ENCODE measurements around the gene PRR36.
"Not testable (repeated sequence)": the region's sequence is repeated elsewhere in the genome, so short reads cannot be mapped to it uniquely, and the experiment has no call there.

The PRR36 gene

DNA sequence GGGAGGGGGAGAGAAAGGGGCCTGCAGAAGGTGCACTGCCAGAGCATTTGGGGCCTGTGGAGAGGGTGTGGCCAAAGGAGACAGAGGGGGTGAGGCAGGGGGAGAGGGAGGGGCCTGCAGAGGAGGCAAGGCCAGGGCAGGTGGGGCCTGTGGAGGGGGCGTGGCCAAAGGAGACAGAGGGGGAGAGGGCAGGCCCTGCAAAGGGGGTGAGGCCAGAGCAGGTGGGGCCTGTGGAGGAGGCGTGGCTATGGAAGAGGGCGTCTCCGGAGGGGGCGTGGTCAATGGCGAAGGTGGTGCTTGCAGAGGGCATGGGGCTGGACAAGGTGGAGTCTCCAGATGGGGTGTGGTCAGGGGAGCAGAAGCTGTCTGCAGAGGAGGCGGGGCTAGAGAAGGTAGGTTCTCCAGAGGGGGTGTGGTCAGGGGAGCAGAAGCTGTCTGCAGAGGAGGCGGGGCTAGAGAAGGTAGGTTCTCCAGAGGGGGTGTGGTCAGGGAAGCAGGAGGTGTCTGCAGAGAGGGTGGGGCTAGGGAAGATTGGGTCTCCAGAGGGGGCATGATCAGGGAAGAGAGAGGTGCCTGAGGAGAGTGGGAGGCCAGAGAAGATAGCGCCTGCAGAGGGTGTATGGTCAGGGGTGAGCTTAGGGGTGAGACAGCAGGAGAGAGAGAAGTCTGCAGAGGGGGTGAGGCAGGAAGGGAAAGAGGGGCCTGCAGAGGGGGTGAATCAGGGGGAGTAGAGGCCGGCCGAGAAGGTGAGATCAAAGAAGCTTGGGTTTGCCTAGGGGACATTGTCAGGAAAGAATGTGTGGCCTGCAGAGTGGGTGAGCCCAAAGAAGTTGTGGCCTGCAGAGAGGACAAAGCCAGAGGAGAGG lies 3.4 kb downstream of the PRR36 start:
- DNase-seq, result no peak

DNA sequence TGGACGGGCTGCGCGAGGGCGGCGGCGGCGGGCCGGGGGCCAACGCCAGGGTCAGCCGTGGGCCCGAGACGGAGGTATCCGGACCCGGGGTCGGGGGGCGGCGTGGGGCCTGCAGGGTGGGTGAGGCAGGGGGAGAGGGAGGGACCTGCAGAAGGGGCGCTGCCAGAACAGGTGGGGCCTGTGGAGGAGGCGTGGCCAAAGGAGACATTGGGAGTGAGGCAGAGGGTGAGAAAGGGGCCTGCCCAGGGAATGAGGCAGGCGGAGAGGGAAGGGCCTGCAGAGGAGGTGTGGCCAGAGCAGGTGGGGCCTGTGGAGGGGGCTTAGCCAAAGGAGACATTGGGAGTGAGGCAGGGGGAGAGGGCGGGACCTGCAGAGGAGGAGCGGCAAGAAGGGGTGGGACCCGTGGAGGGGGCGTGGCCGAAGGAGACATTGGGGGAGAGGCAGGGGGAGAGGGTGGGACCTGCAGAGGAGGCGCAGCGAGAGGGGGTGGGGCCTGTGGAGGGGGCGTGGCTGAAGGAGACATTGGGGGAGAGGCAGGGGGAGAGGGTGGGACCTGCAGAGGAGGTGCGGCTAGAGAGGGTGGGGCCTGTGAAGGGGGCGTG lies 4.2 kb downstream of the PRR36 start:
- DNase-seq, result no peak

DNA sequence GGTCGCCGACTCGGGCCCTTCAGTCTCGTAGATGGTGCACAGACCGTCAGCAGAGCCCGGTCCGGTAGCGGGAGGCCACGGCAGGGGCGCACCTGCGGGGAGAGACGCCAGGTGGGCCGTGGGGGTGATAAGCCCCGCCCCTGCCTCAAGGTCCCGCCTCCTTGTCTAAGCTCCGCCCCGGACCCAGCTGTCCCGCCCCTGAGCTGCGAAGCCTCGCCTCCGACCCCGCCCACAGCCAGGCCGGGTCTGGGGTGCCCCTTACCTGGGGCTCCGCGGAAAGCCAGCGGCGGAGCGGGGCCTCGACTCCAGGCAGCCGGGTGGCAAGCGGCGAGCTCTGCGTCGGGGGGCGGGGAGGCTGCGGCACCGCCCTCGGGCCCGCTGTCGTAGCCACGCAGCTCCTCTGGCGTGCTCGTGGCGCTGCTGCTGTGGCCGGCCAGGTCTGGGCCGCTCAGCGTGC lies 4.7 kb downstream of the PRR36 start:
- DNase-seq, result no peak

DNA sequence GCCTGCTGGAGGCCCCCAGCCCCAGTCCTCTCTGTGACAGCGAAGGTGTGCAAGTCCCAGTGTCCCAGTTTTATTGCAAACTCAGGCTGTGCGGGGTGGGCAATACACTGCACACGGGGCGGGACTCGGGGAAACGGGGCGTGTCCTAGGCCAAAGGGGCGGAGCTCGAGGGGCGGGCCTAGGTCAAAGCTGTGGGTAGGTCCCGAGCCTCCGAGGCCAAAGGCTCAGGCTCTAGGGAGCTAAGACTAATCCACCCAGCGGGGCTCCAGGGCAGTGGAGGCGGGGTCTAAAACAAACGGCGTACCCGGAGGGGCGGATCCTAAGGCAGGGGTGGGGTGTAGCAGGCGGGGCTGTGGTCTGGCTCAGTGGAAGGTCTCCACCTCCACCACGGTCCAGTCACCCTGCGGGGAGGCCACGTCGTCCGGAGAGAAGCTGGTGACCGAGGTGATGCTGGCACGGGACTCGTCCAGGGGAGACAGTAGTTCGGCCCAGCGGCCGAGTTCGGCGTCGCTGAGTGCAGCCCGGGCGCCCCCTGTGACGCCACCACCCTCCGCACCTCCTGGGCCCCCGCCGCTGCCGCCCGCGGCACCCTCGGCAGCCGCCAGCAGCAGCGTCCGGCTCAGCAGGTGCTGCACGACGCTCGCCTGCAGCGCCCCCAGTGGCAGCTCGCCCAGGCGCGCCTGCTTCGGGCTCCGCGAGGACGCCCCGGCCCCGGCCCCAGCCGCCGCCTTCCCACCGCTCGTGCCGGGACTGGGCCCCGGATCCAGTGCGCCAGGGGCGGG lies 5.3 kb downstream of the PRR36 start:
- DNase-seq, result no peak

DNA sequence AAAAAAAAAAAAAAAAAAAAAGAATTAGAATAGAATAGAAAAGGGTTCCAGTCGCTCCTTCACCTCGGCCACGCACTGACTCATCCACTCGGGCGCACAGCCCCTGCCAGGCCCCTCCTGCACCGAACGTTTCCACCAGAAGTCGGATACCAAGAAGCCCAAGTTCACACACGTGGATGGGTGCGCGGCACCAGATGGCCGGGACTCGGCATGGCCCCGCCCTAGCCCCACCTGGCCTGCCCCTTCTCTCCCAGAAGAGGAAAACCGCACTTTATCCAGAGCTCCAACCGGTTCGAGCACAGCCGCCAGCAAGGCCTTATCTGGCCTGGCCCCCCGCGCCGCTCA lies 5.9 kb downstream of the PRR36 start:
- DNase-seq, result no peak

DNA sequence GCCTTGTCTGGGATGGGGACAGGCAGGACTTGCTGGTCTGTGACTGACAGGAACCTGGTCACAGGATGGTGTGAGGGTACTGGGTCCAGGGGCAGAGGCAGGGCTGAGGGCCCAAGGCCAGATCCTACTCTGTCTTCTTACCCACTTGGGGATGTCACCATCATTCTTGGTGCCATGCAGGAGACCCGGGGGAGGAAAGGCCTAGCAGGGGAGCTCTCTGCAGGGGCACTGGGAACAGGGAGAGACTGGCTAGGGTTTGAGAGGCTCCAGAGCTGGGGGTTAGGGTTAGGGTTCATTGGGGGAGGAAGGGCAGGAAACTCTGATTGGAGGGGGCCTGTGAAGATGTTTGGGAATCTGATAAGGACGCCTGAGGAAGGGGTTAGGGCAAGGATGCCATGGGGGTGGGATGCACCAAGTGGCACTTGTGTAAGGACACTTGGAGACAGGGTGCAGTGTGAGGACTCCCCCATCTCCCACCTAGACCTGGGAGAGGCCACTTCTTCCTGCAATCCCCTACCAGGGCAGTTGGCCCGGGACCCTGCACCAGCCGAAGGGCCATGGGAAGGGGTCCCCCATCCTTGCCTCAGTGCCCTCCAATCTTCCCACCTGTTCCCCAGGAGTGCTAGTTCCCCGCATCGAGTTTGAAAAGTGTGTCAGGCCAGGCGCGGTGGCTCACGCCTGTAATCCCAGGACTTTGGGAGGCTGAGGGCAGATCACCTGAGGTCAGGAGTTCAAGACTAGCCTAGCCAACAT lies 6.9 kb downstream of the PRR36 start:
- DNase-seq, result no peak

DNA sequence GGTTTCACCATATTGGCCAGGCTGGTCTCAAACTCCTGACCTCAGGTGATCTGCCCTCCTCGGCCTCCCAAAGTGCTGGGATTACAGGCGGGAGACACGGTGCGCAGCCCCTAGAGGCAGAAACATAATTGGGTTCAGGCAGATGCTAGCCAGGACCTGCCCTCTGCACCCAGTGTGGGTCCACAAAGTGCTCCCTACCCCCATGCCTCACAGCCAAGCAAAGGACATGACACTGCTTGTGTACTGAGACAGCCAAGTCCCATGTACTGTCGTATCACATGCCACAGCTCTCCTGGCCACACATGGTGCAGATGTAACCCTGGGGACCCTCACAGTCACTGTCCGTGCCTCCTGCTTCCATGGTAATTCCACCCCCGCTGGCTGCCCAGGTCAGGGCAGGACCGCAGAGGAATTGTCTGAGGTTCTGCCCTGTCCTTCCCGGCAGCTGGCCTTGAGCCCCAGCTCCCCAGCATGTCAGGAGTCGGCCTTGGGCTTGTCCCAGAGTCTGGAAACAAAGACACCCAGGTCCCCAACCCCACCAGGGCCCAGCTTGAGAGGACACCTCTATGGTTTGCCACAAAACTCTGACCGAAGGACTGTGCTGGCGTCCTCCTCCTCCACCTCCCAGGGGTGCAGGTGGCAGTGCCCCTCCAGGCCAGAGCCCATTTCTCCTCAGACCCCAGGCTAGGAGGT lies 7.6 kb downstream of the PRR36 start:
- DNase-seq, result no peak

DNA sequence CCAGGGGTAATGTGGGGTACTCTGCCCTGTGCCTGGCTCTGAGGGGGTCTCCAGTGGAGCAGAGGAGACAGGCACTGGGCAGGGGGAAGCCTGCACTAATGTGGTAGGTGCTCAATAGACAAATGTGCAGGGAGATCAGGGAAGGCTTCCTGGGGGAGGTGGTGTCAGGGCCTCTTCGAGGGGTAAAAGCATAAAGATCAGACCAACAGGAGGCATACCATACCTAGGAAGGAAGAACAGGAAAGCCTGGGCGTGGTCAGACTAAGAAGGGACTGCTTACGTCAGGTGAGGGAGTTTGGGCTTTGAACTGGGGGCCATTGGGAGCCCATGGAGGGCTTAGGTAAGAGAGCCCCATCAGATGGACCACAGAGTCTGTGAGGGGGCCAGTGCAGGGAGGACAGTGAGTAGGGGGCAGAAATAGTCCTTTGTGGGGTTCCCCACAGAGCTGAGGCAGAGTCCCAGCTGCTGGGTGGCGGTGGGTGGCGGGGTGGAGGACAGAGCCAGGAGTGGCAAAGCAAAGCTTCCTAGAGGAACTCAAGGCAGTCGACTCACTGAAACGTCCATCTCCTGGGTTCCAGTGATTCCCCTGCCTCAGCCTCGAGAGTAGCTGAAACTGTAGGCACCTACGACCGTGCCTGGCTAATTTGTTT lies 8.8 kb downstream of the PRR36 start:
- DNase-seq, result no peak

DNA sequence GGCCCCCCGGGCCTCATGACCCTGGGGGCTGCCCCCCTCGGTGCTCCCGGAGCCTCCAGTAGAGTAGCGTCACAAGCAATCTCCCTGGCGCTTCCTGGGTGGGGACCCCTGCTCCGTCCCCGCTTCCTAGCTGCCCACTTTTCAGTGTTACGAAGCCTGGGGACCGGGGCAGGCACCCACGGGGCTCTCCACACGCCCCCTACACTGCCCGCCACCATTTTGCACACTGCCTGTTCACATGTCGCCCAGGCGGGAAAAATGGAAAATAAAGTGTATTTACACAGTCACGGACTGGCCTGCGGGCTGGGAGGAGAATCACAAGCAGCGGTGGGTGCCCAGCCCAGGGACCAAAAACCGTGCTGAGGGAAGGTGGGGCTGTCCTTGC lies 9.5 kb downstream of the PRR36 start:
- no peak for DNase-seq

DNA sequence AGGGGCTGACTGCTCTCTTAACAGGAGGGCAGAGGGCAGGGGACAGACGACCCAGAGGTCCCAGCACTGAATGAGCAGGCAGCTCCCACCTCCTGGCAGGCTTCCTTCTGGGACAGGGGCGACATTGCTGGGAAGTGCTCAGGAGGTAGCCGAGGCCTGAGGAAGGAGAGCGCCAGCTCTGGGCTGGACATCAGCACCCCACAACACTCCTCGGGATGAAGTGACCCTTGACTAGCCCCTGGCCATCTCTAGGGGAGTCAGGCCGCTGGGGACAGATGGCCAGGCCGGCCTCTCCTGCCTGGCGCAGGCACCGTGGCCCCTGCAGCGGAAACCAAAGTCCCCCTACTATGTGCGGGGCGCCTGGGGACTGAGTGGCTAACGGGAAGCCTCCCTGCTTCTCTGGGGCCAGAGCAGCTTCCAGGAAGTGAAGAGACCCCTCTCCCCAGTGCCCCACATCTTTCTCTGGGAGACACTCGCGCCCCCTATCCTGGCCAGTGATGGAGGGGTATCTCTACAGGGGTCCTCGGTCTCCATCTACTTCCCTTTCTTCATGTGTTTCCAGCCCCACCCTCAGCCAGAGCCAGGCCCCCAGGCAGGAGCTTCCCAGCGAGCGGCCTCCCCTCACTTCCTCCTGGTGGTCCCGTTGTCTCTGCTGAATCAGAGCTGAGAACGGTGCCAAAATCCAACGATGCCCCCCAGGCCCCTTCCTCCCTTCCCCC lies 10.1 kb downstream of the PRR36 start:
- DNase-seq, result no peak

DNA sequence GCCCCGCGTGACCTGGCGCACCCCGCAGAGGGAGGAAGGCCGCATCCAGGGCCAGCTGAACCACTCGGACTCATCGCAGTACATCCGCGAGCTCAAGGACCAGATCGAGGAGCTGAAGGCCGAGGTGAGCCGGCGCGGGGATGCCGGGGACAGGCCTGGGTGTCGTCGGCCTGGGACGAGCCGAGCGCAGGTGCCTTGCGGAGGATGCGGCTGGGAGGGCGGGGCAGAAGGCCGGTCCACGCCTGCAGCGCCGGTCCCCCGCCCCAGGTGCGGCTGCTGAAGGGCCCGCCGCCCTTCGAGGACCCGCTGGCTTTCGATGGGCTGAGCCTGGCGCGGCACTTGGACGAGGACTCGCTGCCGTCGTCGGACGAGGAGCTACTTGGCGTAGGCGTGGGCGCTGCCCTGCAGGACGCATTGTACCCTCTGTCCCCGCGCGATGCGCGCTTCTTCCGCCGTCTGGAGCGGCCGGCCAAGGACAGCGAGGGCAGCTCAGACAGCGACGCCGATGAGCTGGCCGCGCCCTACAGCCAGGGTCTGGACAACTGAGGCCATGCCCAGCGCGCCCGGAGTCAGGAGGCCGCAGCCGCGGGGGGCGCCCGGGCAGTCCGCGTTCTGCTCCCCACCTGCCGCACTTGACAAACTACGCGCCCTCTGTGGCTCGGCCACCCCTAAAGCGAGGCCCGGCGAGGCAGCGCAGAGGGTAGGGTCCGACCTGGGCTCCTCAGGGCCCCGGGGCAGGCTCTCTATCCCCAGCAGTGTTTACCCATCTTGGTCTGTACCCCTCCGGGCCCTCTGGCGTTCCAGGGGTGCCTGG lies 10.8 kb downstream of the PRR36 start:
- no peak for DNase-seq

DNA sequence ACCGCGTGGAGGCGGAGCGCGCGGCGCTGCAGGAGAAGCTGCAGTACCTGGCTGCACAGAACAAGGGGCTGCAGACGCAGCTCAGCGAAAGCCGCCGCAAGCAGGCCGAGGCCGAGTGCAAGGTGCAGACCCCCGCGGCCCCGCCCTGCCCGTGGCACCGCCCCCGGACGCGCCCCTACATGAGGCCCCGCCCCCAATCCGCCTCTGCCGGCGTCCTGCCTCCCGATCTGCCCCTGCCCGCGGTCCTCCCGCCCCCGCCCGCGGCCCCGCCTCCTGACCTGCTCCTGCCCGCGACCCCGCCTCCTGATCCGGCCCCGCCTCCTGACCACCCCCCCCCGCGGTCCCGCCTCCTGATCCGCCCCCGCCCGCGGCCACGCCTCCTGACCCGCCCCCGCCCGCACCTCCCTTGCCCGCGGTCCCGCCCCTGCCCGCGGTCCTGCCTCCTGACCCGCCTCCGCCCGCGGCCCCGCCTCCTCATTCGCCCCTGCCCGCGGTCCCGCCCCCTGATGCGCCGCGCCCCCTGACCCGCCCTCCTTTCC lies 11.7 kb downstream of the PRR36 start:
- no peak for DNase-seq

DNA sequence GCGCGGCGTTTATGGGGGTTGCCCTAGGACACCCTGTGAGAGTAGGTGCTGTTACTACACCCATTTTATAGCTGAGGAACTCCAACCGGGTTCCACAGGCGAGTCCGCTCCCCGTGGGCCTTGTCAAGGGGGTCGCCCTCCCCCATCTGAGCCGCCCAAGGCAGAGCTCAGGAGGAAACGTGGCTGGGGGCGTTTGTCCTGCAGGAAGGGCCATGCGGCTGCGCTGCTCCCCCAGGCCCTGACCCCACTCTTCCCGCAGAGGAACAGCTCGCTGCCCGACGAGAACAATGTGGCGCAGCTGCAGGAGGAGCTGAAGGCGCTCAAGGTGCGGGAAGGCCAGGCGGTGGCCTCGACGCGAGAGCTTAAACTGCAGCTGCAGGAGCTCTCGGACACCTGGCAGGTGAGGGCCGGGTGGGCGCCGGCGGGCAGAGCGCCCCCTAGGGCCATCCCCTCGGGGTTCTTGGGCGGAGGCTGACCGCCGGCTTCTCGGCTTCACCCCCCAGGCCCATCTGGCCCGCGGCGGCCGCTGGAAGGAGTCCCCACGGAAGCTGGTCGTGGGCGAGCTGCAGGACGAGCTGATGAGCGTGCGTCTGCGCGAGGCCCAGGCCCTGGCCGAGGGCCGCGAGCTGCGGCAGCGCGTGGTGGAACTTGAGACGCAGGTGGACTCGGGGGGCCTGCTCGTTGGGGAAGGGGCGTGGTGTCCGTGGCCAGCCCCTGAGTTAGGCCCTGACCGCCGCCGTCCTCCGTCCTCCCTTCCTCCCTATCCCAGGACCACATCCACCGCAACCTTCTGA lies 12.4 kb downstream of the PRR36 start:
- DNase-seq, result no peak

DNA sequence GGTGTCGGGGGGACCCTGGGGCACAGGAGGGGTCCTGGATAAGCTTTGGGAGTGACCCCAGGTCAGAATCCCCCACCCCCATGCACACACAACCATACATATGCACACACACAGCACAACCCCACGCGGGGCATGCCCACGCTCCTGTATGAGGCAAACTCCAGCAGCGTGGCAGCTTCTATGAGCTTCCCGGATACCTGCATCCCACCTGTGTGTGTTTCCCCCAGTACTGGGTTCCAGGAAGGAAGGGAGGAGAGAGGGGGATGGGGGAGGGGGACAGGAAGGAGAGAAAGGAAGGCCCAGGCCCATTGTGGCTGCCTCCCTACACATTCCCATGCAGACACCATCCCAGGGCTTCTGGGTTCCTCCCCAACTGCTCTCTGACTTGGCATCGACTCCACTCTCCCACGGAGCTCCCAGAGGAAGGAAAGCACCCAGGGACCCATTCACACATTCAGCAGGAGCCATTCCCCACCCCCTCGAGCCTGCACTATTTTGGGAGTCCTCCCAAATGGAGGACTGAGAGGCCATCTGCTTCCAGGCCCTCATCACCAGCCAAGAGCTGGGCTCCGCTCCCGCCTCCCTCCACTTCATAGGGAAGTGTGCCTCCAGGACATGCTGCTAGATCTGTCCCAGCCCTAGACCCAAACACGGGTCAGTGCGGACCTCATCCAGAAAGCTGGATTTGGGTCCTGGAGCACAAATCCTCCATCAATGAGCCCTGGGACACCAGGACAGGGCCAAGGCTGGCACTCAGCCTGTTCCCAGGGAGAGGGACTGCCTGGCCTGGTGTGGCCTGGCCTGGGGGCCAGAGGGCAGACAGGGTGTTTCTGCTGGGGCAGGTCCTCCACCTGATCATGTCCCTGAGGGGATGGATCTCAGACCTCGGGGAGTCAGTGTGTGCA lies 13.2 kb downstream of the PRR36 start:
- DNase-seq, result no peak

DNA sequence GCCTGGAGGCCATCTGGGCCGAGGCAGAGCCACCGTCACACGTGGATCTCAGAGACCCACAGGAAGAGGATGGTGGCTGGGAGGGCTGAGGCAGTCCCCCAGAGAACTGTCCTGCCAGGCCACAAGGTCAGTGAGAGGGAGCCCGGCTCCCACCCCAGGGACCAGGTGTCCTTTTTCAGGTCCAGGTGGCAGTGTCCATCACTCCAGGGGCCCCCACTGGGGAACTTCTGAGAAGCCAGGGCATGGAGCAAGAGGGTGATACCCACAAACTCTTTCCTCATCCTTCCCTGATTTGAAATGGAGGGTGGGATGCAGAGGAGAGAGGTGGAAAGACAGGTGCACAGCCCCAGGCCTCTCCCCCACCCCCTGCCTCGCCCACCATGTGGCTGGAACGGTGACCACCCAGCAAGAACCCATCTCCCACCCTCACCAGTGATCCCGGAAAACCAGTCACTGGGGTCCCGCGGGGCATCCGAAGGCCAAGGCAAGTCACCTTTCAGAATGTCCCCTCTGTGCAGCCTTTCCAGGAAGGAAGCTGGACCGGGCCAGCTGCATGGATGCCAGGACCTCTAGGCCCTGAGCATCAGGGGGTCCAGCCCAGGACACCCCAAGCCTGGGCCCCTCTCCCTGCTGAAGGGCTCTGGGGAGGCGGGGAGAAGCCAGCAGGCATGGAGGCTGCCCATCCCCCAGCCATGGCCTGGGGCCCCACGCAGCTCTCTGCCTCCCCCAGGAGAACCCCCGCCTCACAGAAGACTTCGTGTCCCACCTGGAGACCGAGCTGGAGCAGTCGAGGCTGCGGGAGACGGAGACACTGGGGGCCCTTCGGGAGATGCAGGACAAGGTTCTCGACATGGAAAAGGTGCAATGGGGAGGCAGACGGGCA lies 14.1 kb downstream of the PRR36 start:
- no peak for DNase-seq

DNA sequence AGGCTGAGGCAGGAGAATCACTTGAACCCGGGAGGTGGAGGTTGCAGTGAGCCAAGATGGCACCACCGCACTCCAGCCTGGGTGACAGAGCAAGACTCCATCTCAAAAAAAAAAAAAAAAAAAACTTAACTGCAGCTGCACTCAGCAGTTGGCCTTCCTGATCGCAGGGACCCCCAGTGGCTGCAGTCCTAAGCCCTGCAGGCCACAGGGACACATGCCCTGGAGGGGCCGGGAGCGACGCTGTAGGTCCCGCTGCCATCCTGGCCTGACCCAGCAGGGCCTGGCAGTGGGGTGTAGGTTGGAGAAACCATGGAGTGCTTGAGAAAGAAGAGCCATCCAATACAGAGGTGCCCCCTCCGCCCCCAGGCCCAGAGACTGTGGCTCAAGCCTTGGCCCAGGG lies 15.1 kb downstream of the PRR36 start:
- DNase-seq, result not testable (repeated sequence)

All from NCI-H187 treated with DMSO at 0.1 percent for 48 hours (cell line).